HG03064 (cell line): Measurements from ENCODE around the gene IMMP2L.

ENCODE experiments used
- ATAC-seq: cut with Tn5 transposase; IDR thresholded peaks from one replicate; pipeline ENCODE4 v1.9.1; 2021; ENCODE audit warnings: low read depth; ENCODE audit not compliant: unreplicated experiment

Gene IMMP2L

GRCh38 chr7:111059833-111060232 is 502.5 kb downstream of the IMMP2L start:
- no peak for ATAC-seq

- ATAC-seq, result no peak
Observed at GRCh38 chr7:111057066-111057465, 505.2 kb downstream of the IMMP2L start.

GRCh38 chr7:111056371-111056770 is 505.9 kb downstream of the IMMP2L start:
- no peak for ATAC-seq

GRCh38 chr7:111053035-111053434 is 509.3 kb downstream of the IMMP2L start:
- ATAC-seq, result no peak

GRCh38 chr7:111051832-111052231 is 510.5 kb downstream of the IMMP2L start:
- ATAC-seq, result no peak

GRCh38 chr7:111050875-111051416 is 511.3 kb downstream of the IMMP2L start:
- ATAC-seq, result no peak

- no peak for ATAC-seq
Observed at GRCh38 chr7:111049971-111050680, 512.2 kb downstream of the IMMP2L start.

- ATAC-seq, result no peak
Observed at GRCh38 chr7:111047595-111047994, 514.7 kb downstream of the IMMP2L start.

- no peak for ATAC-seq
Observed at GRCh38 chr7:111045449-111045848, 516.8 kb downstream of the IMMP2L start.

GRCh38 chr7:111043561-111043960 is 518.7 kb downstream of the IMMP2L start:
- peak; percentile 95 for ATAC-seq

- ATAC-seq, result no peak
Observed at GRCh38 chr7:111042842-111043241, 519.5 kb downstream of the IMMP2L start.

- ATAC-seq, result no peak
Observed at GRCh38 chr7:111041577-111041976, 520.7 kb downstream of the IMMP2L start.

- ATAC-seq, result no peak
Observed at GRCh38 chr7:111038185-111038584, 524.1 kb downstream of the IMMP2L start.

- ATAC-seq, result no peak
Observed at GRCh38 chr7:111031916-111032315, 530.4 kb downstream of the IMMP2L start.

GRCh38 chr7:111030336-111030735 is 532.0 kb downstream of the IMMP2L start:
- no peak for ATAC-seq

GRCh38 chr7:111029574-111030251 is 532.6 kb downstream of the IMMP2L start:
- ATAC-seq, result no peak

- no peak for ATAC-seq
Observed at GRCh38 chr7:111029141-111029572, 533.1 kb downstream of the IMMP2L start.

GRCh38 chr7:111027396-111027795 is 534.9 kb downstream of the IMMP2L start:
- no peak for ATAC-seq

- no peak for ATAC-seq
Observed at GRCh38 chr7:111026806-111027205, 535.5 kb downstream of the IMMP2L start.

- ATAC-seq, result no peak
Observed at GRCh38 chr7:111026343-111026742, 535.9 kb downstream of the IMMP2L start.

- no peak for ATAC-seq
Observed at GRCh38 chr7:111025006-111025405, 537.3 kb downstream of the IMMP2L start.
